BE2C (cell line): Measurements from ENCODE around the gene KLHL41. TPM values are rescaled to one million over a fixed set of nuclear protein-coding genes. Genes with fewer than 3 reads are reported as not detected.

Experiments used
- DNase-seq: peaks from one replicate; pipeline ENCODE4 v3.0.0-alpha.2; 2020
- H3K27me3 ChIP-seq: fragments of 250-450 bp; sonication (Bioruptor Pico); 2 replicates; pipeline ENCODE4 v1.5.1; 2020; ENCODE audit warnings: mild to moderate bottlenecking
- H3K36me3 ChIP-seq: fragments of 250-450 bp; sonication (Bioruptor Pico); 2 replicates; pipeline ENCODE4 v1.5.1; 2020; ENCODE audit warnings: mild to moderate bottlenecking
- H3K4me1 ChIP-seq: fragments of 250-450 bp; sonication (Bioruptor Pico); 2 replicates; pipeline ENCODE4 v1.5.1; 2020
- H3K4me3 ChIP-seq: 2 replicates; pipeline ENCODE4 v1.5.1; 2011; ENCODE audit warnings: low read depth, low read length
- H3K9me3 ChIP-seq: fragments of 250-450 bp; sonication (Bioruptor Pico); 2 replicates; pipeline ENCODE4 v1.5.1; 2020
- CTCF ChIP-seq: IDR thresholded peaks from 2 replicates; pipeline ENCODE4 v1.5.1; 2012; ENCODE audit warnings: mild to moderate bottlenecking, low read depth, low read length
- polyA plus RNA-seq: library from polyadenylated mRNA; unstranded; fragments of >200 nt; gene quantifications from one replicate; pipeline ENCODE4 v1.2.1, GENCODE V29; 2012; ENCODE audit warnings: low read depth, missing spikeins; ENCODE audit not compliant: insufficient read length, insufficient read depth

Gene KLHL41
- not detected for polyA plus RNA-seq

DNA sequence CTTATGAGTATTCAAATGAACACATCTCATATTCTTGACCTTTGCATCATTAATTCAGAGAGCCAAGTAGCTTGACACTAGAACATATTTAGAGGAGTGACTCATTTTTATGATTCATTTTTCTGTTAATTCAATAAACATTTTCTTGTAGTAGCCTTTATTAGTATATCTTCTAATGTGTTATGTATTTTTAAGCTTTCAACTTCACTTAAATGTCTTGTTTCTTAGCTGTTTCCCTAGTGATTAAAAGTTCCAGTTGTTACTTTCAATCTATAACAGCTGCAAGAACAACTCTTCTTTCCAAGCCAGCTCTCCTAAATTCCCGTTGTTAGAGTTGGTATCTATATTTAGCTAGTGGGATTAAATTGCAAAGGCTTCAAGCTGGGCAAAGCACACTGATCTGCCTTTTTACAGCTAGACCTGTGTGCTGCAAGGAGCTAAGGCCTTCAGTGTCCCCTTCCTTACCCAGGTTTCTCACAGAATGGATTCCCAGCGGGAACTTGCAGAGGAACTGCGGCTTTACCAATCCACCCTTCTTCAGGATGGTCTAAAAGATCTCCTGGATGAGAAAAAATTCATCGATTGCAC is at the start of gene KLHL41:
KLHL41 (plus strand) TSS at position 405 of the 588 bp plus-strand sequence; CDS start at position 482, 77 bp downstream.
- Histone ChIP-seq H3K9me3 (no peaks in the 10 kb centered on the region), H3K27me3 (no peaks in the 10 kb centered on the region), H3K4me3 (no peak within 1 kb of the TSS), H3K36me3 (no peaks in the 10 kb centered on the region), H3K4me1 (no peaks in the 10 kb centered on the region)
- TF ChIP-seq CTCF, result no peak
- no peak for DNase-seq

DNA sequence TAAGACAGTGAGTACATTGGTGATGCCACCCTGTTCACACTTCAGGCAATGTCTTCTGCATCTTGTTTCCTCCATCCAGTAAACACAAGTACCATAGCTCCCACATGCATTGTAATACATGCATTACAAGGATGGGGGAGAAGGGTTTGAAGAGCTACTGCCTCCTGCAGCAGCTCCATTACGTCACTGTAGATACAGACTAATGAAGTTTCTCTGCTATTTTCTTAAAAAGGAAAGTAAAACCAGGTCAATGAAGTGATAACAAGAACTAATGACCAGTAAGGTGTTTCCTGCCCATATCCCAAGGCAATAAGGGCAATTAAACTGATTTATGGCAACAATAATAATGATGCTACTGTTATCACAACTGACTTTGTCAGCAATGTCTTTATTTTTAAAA is 48.4 kb upstream of the KLHL41 start:
- Histone ChIP-seq H3K36me3 (no peaks in the 10 kb centered on the region), H3K4me1 (no peaks in the 10 kb centered on the region), H3K4me3 (no peak overlapping the region), H3K9me3 (no peaks in the 10 kb centered on the region), H3K27me3 (no peaks in the 10 kb centered on the region)
- TF ChIP-seq CTCF, result no peak
- DNase-seq, result no peak

DNA sequence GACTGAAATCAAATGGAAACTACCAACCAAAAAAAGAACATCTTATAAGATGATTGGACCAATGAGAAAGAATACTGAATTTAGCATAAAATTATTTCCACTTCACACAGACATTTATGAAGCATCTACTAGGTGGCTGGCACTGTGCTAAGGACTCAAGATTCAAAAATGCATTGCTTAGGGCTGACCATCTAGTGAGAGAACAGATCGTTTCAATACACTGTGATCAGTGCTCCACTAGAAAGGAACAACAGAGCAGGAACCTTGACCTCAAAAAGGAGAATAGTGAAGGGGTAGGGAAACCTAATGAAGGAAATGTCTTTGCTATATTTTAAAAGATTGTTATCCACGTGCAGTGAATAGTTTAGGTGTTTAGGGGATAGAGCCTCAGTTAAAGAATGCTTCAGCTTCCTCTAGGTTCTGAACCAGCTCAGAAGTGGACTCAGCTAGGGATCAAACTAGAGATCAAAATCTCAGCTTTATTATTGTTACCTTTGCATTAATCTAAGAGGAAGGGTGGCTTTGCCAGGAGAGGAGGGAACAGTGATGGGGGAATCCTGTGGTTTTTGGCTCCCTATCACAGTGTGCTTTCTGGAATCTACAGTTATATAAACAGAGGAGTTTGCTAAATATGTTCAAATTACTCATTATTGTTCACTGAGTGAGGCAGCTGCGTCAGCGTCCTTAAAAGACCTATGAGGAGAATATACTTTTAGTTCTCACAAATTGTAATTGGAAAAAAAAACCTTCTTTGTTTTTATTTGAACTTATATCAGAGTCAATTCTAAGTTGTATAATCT is 46.4 kb upstream of the KLHL41 start:
- Histone ChIP-seq H3K36me3 (no peaks in the 10 kb centered on the region), H3K4me1 (no peaks in the 10 kb centered on the region), H3K27me3 (no peaks in the 10 kb centered on the region), H3K9me3 (no peaks in the 10 kb centered on the region), H3K4me3 (no peak overlapping the region)
- no peak for TF ChIP-seq CTCF
- no peak for DNase-seq

GRCh38 chr2:169464466-169464865 is 45.0 kb upstream of the KLHL41 start:
- no peaks in the 10 kb centered on the region for H3K4me1 ChIP-seq
- H3K27me3 ChIP-seq, result no peaks in the 10 kb centered on the region
- H3K36me3 ChIP-seq, result no peaks in the 10 kb centered on the region
- no peak for TF ChIP-seq CTCF
- no peak for DNase-seq
- H3K4me3 ChIP-seq, result no peak overlapping the region
- H3K9me3 ChIP-seq, result no peaks in the 10 kb centered on the region

DNA sequence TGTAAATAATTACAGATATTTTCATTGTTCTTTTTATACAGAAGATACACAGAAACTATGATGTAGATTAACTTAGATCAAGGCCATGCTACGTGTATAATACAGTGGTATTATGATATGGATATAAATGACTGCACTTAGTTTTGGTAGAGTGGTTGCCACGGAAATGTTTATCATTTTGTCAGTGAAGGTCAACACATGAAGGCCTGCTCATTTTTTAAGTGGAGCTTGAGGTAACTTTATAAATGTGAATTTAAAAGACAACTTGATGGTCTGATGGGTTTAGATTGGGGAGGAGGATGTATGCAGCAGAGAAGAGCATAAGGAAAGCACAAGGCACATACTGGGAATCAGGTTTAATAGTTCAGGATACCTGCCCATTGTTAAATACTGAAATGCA is 44.6 kb upstream of the KLHL41 start:
- no peak for TF ChIP-seq CTCF
- DNase-seq, result no peak
- no peaks in the 10 kb centered on the region for H3K9me3 ChIP-seq
- no peak overlapping the region for H3K4me3 ChIP-seq
- no peaks in the 10 kb centered on the region for H3K36me3 ChIP-seq
- no peaks in the 10 kb centered on the region for H3K4me1 ChIP-seq
- no peaks in the 10 kb centered on the region for H3K27me3 ChIP-seq

- no peaks in the 10 kb centered on the region for H3K4me1 ChIP-seq
- TF ChIP-seq CTCF, result no peak
- no peaks in the 10 kb centered on the region for H3K27me3 ChIP-seq
- no peaks in the 10 kb centered on the region for H3K9me3 ChIP-seq
- H3K36me3 ChIP-seq, result no peaks in the 10 kb centered on the region
- H3K4me3 ChIP-seq, result no peak overlapping the region
- DNase-seq, result no peak
Measured at GRCh38 chr2:169468841-169469240, 40.7 kb upstream of the KLHL41 start.
